Measurements from ENCODE around the gene LAMB4. TPM values are rescaled to one million over a fixed set of nuclear protein-coding genes. Genes with fewer than 3 reads are reported as not detected.
"Not testable (repeated sequence)": the region's sequence is repeated elsewhere in the genome, so short reads cannot be mapped to it uniquely, and the experiment has no call there.

The LAMB4 gene
- polyA plus RNA-seq, 1 experiment: 0.20 TPM

GRCh38 chr7:108038986-108039385, 91.2 kb downstream of the LAMB4 start:
- POLR2A ChIA-PET: no interaction called here
- Histone ChIP-seq H3K36me3 (ENCODE audit: control insufficient read depth, insufficient read depth, low read length) (no peaks in the 10 kb centered on the region), H3K4me3 (ENCODE audit: low read depth, low read length) (no peak overlapping the region), H3K27me3 (ENCODE audit: control insufficient read depth, insufficient read depth, low read length) (no peaks in the 10 kb centered on the region)
- no peak for TF ChIP-seq CTCF (IDR thresholded peaks at IDR 0.05; ENCODE audit: insufficient read depth, low read depth, low read length)
- no peak for DNase-seq (ENCODE audit: low read depth)
- CTCF ChIA-PET: interaction anchor here (0.8 to 1.6 kb wide), 3 partner anchors 17 to 71 kb away, joined by 3 to 4 read pairs (median 3); no protein-coding TSS in a partner anchor

- H3K4me3 ChIP-seq (ENCODE audit: low read depth, low read length): no peak overlapping the region
- no peaks in the 10 kb centered on the region for H3K36me3 ChIP-seq (ENCODE audit: control insufficient read depth, insufficient read depth, low read length)
- ChIA-PET CTCF (interaction anchor here (1.6 kb wide), 1 partner anchor 21 kb away, joined by 4 read pairs; no protein-coding TSS in a partner anchor), POLR2A (no interaction called here)
- TF ChIP-seq CTCF (IDR thresholded peaks at IDR 0.05; ENCODE audit: insufficient read depth, low read depth, low read length): no peak
- H3K27me3 ChIP-seq (ENCODE audit: control insufficient read depth, insufficient read depth, low read length): no peaks in the 10 kb centered on the region
- DNase-seq (ENCODE audit: low read depth): no peak
Measured at GRCh38 chr7:108037741-108038140, 92.4 kb downstream of the LAMB4 start.

GRCh38 chr7:108037140-108037539, 93.0 kb downstream of the LAMB4 start:
- Histone ChIP-seq H3K4me3 (ENCODE audit: low read depth, low read length) (no peak overlapping the region), H3K27me3 (ENCODE audit: control insufficient read depth, insufficient read depth, low read length) (no peaks in the 10 kb centered on the region), H3K36me3 (ENCODE audit: control insufficient read depth, insufficient read depth, low read length) (no peaks in the 10 kb centered on the region)
- CTCF ChIA-PET: no interaction called here
- POLR2A ChIA-PET: no interaction called here
- TF ChIP-seq CTCF (IDR thresholded peaks at IDR 0.05; ENCODE audit: insufficient read depth, low read depth, low read length): no peak
- no peak for DNase-seq (ENCODE audit: low read depth)

GRCh38 chr7:108034586-108034985, 95.6 kb downstream of the LAMB4 start:
- H3K36me3 ChIP-seq (ENCODE audit: control insufficient read depth, insufficient read depth, low read length): no peaks in the 10 kb centered on the region
- ChIA-PET CTCF (no interaction called here), POLR2A (no interaction called here)

GRCh38 chr7:108033776-108034497, 96.2 kb downstream of the LAMB4 start:
- DNase-seq (ENCODE audit: low read depth): no peak
- TF ChIP-seq CTCF (IDR thresholded peaks at IDR 0.05; ENCODE audit: insufficient read depth, low read depth, low read length): no peak
- Histone ChIP-seq H3K27me3 (ENCODE audit: control insufficient read depth, insufficient read depth, low read length) (no peaks in the 10 kb centered on the region), H3K4me3 (ENCODE audit: low read depth, low read length) (no peak overlapping the region), H3K36me3 (ENCODE audit: control insufficient read depth, insufficient read depth, low read length) (no peaks in the 10 kb centered on the region)
- CTCF ChIA-PET: interaction anchor here (1.0 to 1.5 kb wide), 3 partner anchors 17 to 31 kb away, joined by 3 to 4 read pairs (median 4); no protein-coding TSS in a partner anchor
- POLR2A ChIA-PET: no interaction called here

More at GRCh38 chr7:108034586-108034985, 95.6 kb downstream of the LAMB4 start:
- no peak for TF ChIP-seq CTCF (IDR thresholded peaks at IDR 0.05; ENCODE audit: insufficient read depth, low read depth, low read length)
- Histone ChIP-seq H3K27me3 (ENCODE audit: control insufficient read depth, insufficient read depth, low read length) (no peaks in the 10 kb centered on the region), H3K4me3 (ENCODE audit: low read depth, low read length) (no peak overlapping the region)
- no peak for DNase-seq (ENCODE audit: low read depth)

- H3K4me3 ChIP-seq (ENCODE audit: low read depth, low read length); POLR2A ChIA-PET; H3K27me3 ChIP-seq (ENCODE audit: control insufficient read depth, insufficient read depth, low read length); DNase-seq (ENCODE audit: low read depth); H3K36me3 ChIP-seq (ENCODE audit: control insufficient read depth, insufficient read depth, low read length): not testable (repeated sequence)
- CTCF ChIA-PET: interaction anchor here (1.0 to 1.5 kb wide), 4 partner anchors 12 to 32 kb away, joined by 3 to 4 read pairs (median 4); no protein-coding TSS in a partner anchor
Measured at GRCh38 chr7:108033309-108033708, 96.9 kb downstream of the LAMB4 start.
